Measurements from ENCODE around the gene HEY2.
"Not testable (repeated sequence)": the region's sequence is repeated elsewhere in the genome, so short reads cannot be mapped to it uniquely, and the experiment has no call there.

The HEY2 gene

DNA sequence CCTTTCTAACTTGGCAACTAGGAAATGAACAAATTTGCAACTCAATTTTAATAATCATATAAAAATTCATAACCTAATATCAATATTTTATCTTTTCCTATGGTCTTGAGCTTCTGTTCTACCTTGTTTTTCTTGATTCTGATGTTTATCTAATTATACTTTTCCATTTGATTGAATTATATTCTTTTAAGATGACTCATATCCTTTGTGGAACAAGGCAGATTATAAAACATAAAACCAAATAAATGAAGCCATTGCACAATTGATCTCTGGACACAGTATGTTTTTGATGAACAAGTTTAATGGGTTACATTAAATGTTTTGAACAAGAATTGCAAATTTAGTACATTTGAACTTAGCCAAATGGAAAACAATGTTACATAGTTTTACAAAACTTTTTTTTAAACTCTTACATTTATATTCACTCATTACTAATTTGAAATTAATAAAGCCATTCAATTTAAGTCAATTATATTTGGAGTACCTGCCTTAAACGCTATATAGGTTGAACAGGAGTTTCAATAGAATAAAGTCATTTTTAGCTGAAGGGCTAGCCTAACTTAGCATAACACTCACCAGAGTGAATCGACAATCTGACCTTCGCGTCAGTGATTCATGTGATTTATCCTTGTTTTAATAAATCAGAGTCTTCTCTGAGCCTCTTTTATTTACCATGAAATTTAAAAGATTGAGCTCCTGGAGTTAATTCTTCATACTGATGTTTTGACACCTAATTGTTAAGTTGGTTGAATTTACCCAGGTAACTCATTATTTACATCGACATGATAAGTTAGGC is 45.1 kb downstream of the HEY2 start:
- peaks cover 68% of the 10 kb centered on the region for H3K4me1 Mint-ChIP-seq
- no peak for DNase-seq
- no peak overlapping the region for H3K27ac Mint-ChIP-seq
- H3K27me3 Mint-ChIP-seq: no peaks in the 10 kb centered on the region
- no peak for ATAC-seq
- peak overlapping the region; percentile 63 to 76 for H3K4me3 Mint-ChIP-seq
- H3K9me3 Mint-ChIP-seq: no peaks in the 10 kb centered on the region

DNA sequence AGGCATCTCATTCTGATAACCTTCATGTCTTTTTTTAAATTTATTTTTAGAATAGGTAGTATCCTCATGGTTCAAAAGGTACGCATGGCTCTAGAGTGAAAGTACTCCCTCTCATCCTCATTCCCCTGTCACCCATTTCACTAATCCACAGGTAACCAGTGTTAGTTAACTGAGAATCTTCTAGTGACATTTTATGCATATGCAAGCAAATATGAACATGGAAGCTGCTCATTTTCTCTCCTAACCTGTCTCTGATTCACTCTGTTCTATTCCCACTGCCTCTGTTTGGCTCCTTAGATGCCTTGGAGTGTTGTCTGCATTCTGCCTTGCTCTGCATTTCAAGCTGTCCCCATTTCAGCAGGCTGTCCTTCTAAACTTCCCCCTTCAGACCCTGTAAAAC is 45.9 kb downstream of the HEY2 start:
- no peak overlapping the region for H3K4me3 Mint-ChIP-seq
- DNase-seq (no peak), ATAC-seq (no peak)
- H3K4me1 Mint-ChIP-seq: peaks cover 61% of the 10 kb centered on the region
- no peaks in the 10 kb centered on the region for H3K27me3 Mint-ChIP-seq
- H3K27ac Mint-ChIP-seq: no peak overlapping the region
- no peaks in the 10 kb centered on the region for H3K9me3 Mint-ChIP-seq

DNA sequence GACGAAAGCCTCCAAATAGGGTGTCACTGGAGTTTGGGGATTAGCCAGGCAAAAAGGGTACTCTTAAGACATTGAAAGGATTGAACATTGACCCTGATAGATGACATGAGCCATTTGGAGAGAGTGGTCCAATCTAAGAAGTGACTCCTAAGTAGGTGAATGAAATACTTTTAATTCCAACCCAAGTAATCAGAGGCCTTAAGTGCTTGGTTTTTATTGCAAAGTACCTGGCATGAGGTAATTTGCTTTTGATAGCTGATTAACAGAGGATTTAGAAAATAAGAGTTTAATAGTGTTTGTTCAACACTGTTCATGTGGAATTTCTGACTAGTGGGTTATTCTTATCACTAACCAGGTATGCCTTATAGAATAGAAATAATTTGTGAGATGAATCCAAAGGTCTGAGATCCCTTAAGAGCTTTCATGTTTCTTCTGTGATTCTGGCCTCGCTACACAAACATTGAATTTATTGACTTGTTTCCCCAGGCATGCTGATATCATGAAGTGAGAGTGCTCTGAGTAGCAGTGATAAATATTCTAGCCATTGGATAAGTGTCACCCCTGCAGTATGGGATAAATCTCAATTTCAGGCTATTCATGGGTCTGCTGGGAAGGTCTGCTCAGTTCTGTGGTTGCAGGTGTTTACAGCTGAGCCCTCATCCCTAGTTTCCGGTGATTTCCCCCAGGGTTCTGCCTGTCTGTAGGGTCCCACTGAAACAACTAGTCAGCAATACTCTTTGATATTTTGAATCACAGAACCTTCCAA is 47.9 kb downstream of the HEY2 start:
- no peaks in the 10 kb centered on the region for H3K27me3 Mint-ChIP-seq
- H3K27ac Mint-ChIP-seq: no peak overlapping the region
- H3K4me1 Mint-ChIP-seq: peaks cover 58% of the 10 kb centered on the region
- H3K9me3 Mint-ChIP-seq: no peaks in the 10 kb centered on the region
- no peak overlapping the region for H3K4me3 Mint-ChIP-seq
- ATAC-seq (no peak), DNase-seq (no peak)

DNA sequence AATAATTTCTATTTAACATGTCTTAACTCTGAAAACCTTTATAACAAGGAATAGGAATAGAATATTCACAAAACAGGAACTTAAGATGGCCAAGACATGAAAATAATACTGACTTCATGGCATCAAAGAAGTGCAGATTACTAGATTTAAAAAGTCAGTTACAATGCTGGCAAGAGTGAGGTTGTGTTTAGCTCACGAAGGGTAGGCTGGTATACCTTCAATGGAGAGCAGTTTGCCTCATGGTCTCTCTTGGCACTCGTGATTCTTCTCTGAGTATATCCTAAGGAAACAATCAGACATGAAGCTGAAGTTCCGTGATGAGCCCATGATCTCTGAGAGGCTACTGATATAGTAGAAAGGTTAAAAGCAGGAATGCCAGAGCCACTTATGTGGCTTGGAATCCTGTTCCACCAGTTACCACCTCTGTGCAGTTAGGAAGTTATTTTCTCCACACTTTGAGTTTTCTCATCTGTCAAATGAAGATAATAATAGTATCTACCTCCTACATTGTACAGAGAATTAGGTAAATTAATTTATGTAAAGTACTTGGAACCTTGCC is 48.5 kb downstream of the HEY2 start:
- no peak for DNase-seq
- ATAC-seq: no peak
- Mint-ChIP-seq H3K4me1 (peaks cover 58% of the 10 kb centered on the region), H3K27me3 (no peaks in the 10 kb centered on the region), H3K9me3 (no peaks in the 10 kb centered on the region), H3K27ac (no peak overlapping the region), H3K4me3 (no peak overlapping the region)

DNA sequence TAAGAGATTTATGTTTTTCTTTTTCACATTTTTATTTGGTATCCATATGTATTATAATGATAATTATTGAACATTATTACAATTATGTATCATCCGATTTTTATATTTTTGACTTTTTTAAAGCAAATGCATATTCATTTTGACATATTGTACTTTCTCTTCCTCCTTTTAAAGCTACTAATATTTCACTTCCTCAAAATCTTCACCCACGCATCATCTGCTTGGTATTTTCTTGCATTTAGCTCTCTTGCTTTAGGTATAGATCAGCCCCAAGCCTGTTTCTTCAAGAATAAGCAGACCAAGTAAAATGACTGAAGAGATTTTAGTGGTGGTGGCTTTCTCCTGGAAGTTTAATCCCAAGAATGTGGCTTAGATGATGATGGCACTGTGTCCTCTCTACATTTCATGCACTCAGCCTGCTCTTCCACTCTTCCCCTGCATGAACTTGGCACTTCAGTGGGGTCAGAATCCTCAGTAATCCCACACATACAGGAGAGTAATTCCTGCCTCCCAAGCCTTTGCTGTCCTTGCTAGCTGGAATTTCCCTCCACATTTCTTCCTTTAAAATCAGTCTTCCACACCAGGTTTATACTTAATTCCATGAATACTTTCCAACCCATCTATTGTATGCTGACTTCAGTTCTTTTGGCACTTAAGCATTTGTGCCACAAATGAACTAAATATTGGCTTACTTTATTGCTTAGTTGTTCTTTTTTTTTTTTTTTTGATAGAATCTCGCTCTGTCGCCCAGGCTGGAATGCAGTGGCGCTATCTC is 49.5 kb downstream of the HEY2 start:
- Mint-ChIP-seq H3K4me1 (peaks cover 58% of the 10 kb centered on the region), H3K27me3 (no peaks in the 10 kb centered on the region), H3K4me3 (no peak overlapping the region), H3K27ac (no peak overlapping the region), H3K9me3 (no peaks in the 10 kb centered on the region)
- DNase-seq: no peak
- ATAC-seq: no peak

DNA sequence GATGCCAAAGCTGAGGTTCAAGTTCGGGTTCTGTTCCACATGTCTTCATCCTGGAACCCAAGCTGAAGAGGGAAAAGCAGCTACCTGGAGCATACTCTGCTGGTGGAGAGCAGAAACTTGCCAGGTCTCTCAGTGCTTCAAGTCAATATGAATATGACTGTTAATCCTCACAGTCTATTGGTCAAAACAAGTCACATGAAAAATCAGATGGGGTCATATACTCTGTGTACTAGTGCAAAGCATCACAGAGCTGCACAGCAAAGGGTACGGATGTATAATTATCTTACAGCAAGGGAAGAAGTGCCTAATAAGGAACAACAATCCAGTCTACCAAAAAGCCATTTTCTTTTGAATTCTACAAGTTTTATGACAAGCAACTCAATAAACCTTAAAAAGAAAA is 53.0 kb downstream of the HEY2 start:
- H3K27ac Mint-ChIP-seq: no peak overlapping the region
- ATAC-seq: no peak
- no peak for DNase-seq
- peaks cover 63% of the 10 kb centered on the region for H3K4me1 Mint-ChIP-seq
- no peaks in the 10 kb centered on the region for H3K9me3 Mint-ChIP-seq
- no peaks in the 10 kb centered on the region for H3K27me3 Mint-ChIP-seq
- H3K4me3 Mint-ChIP-seq: no peak overlapping the region

DNA sequence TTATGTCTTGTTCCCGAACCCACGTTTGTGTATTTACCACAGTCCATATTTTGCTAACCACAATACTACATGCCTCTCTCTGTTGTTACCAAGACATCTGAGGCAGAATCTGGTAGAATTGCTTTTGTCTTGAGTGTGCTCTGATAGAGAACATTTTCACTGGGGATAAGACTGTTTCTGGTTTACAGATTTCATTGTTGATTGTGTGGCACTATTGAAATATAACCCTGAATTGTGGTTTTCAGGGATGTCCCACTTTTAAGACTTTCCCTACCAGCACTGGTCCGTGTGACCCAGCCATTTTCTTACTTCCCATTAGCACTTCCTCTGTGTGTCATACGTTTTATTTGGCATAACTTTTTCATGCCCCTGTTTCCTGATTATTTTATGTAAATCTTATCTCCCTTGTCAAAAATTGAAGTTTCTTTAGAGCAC is 53.5 kb downstream of the HEY2 start:
- no peak for DNase-seq
- no peak for ATAC-seq
- Mint-ChIP-seq H3K4me3 (no peak overlapping the region), H3K9me3 (no peaks in the 10 kb centered on the region), H3K27me3 (no peaks in the 10 kb centered on the region), H3K4me1 (peaks cover 63% of the 10 kb centered on the region), H3K27ac (no peak overlapping the region)

DNA sequence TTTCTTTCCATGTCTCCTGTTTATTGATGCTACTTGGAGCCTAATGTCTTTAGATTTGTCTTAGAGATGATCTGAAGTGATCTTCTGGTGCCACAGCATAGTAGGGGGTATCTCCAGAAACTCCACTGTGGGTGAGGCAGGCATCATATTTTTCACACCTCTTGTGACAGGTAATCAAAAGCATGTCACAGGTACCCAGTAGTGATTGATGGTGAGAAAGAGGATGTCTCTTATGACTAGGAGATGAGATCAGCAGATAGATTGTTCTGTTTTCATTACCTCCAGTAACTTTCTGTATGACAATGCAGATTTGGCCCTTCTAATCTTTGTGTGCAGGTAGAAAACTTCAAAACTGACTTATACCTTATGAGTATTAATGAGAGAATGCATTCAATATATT is 54.8 kb downstream of the HEY2 start:
- peak overlapping the region in 1 of 2 donors; percentile 55 for H3K4me3 Mint-ChIP-seq
- ATAC-seq: peak; percentile 91

DNA sequence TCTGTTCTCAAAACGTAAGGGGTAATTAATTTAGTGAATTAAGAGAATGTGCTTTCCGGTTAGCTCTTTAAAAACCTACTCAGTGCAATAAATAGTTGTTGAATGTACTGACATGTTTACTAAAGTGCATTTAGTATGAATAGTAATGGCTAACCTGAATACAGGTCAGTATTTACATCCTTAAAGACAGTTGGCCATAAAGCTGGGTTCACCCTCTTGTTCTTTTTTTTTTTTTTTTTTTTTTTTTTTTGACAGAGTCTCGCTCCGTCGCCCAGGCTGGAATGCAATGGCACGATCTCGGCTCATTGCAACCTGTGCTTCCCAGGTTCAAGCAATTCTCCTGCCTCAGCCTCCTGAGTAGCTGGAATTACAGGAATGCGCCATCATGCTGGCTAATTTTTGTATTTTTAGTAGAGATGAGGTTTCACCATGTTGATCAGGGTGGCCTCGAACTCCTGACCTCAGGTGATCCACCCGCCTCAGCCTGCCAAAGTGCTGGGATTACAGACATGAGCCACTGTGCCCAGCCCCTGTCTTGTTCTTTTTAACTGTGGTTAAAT is 55.5 kb downstream of the HEY2 start:
- not testable (repeated sequence) for DNase-seq, H3K27me3 Mint-ChIP-seq, H3K9me3 Mint-ChIP-seq, H3K4me3 Mint-ChIP-seq, H3K27ac Mint-ChIP-seq, ATAC-seq
- peaks cover 67% of the 10 kb centered on the region for H3K4me1 Mint-ChIP-seq

More for the DNA sequence above, 54.8 kb downstream of the HEY2 start:
- Mint-ChIP-seq H3K27me3 (no peaks in the 10 kb centered on the region), H3K9me3 (no peaks in the 10 kb centered on the region), H3K27ac (no peak overlapping the region), H3K4me1 (peaks cover 67% of the 10 kb centered on the region)
- peak in 1 of 2 donors; percentile 55 for DNase-seq

DNA sequence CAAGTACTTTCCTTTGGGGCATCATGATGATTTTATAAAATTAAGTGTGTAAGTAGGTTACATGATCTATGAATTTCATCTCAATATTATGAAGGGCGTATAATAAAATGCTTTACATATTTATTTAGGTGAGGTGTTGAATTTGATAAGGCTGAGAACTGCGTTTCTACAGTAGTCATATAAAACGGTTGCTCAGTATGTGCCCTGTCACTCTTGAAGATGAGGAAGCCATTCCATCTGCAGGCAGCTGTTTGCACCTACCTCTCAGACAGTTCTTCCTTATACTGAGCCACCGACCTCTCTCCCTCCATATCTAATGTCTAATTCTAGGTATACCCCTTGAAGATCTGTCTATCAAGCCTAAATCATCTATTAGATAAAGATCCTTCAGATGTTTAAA is 57.4 kb downstream of the HEY2 start:
- H3K27ac Mint-ChIP-seq: peak overlapping the region in 1 of 2 donors; percentile 59

DNA sequence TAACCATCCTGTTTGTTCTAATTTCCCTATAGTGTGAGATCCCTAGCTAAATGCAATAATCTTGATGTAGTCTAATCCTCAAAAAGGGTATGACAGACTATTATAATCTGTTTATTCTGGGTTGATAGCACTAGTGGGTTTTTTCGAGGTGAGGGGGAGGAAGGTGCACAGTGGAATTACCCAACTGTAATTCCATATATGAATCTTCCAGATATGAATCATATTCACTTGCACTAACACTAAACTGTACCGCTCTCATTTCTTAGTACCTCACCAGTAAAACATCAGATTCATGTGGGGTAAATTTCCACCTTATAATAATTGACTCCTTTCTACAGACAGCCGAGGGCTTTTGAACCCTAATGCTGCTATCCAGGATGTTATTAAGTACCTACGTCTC is 57.9 kb downstream of the HEY2 start:
- peaks cover 76% of the 10 kb centered on the region for H3K4me1 Mint-ChIP-seq
- DNase-seq (peak in 1 of 2 donors; percentile 28), ATAC-seq (peak; percentile 83)
- no peaks in the 10 kb centered on the region for H3K27me3 Mint-ChIP-seq
- H3K4me3 Mint-ChIP-seq: peak overlapping the region; percentile 58 to 77
- H3K27ac Mint-ChIP-seq: peak overlapping the region in 1 of 2 donors; percentile 84
- H3K9me3 Mint-ChIP-seq: no peaks in the 10 kb centered on the region

More for the DNA sequence above, 57.4 kb downstream of the HEY2 start:
- Mint-ChIP-seq H3K4me1 (peaks cover 76% of the 10 kb centered on the region), H3K27me3 (no peaks in the 10 kb centered on the region), H3K4me3 (peak overlapping the region; percentile 58 to 77), H3K9me3 (no peaks in the 10 kb centered on the region)
- DNase-seq: no peak
- ATAC-seq: no peak

DNA sequence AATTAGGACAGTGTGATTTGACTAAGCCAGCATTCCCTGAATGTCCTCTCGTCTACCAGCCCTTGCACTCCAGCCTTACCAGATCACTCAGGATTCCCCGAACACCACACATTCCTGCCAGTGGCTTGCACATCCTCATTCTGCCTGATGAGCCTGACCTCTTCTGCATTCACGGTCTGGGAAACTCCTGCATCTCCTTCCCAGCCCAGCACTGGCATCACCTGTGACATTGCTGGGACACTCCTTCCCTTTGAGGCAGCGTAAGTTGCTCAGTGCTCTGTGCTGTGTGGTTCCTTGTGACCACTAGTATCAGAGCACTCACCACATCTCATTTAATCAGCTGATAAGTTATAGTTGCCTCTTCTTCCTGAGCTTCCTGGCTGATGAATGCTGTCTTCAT is 58.6 kb downstream of the HEY2 start:
- Mint-ChIP-seq H3K4me1 (peaks cover 76% of the 10 kb centered on the region), H3K27me3 (no peaks in the 10 kb centered on the region), H3K4me3 (peak overlapping the region; percentile 54 to 77), H3K27ac (peak overlapping the region in 1 of 2 donors; percentile 47), H3K9me3 (no peaks in the 10 kb centered on the region)
- DNase-seq: no peak
- ATAC-seq: no peak

DNA sequence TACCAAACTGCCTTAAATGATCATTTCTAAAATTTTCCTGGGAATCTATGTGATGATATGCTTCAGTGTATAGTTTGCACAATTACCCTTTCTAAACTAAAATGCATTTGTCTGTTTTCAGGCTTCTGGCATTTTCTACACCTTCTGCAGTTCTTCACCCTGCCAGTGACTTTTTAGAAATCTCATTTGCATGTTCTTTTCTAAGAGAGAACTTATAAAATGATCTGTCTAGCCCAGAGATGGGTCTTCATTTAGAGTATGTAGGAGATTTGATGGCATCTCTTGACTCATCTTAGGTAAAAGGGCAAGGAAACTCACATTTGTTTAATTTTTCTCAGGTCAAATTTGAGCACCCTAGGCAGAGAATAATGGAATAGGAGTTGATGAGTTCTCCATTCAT is 59.2 kb downstream of the HEY2 start:
- no peaks in the 10 kb centered on the region for H3K9me3 Mint-ChIP-seq
- H3K4me3 Mint-ChIP-seq: peak overlapping the region in 1 of 2 donors; percentile 4
- H3K27ac Mint-ChIP-seq: no peak overlapping the region
- no peak for ATAC-seq
- peaks cover 73% of the 10 kb centered on the region for H3K4me1 Mint-ChIP-seq
- DNase-seq: no peak
- H3K27me3 Mint-ChIP-seq: no peaks in the 10 kb centered on the region

DNA sequence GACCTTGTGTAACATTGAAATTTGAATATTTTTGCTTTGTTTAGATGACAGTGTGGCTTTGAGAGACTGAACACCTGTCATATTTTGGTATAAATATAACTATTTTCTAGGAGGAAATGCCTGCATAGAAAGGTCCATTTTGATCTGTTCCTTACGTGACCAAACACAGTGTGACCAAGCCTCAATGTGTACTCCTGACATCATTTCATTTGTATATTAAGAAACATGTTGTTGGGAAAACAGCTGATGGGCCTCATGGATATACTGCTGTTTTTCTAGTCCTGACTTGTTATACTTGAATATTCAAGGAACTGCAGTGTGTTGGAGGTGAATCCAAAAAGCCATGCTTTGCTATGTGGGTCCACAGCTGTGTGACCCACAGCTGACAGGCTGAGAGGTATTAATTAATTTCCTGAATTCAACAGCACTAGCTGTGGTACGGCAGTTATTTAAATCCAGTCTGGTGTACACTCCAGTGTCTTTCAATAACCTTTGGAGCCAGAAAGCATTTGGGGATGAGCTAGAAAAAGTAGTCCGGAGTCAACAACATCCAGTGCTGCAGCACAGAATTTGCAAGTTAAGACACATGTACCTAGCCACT is 60.2 kb downstream of the HEY2 start:
- no peak for ATAC-seq
- Mint-ChIP-seq H3K27me3 (no peaks in the 10 kb centered on the region), H3K27ac (no peak overlapping the region), H3K4me1 (peaks cover 71% of the 10 kb centered on the region), H3K9me3 (no peaks in the 10 kb centered on the region), H3K4me3 (no peak overlapping the region)
- DNase-seq: no peak

DNA sequence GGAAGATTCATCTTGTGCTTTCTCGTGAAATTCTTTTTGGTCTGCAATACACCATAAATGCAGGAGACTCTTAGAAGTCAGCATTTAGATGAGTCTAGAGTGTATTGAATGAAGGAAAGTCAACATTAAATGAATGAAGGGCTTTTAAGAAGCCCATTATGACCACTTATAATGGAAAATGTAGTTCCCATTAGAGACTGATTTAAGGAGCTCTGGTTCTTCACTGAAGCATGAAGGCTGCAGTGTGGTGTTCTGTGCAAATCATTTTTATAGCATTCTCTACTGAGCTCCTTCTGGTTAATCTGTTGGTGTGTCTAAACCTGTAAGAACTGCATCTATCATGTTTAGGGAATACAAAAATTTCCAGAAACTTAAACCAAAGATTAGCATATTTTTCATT is 61.0 kb downstream of the HEY2 start:
- Mint-ChIP-seq H3K27ac (no peak overlapping the region), H3K4me1 (peaks cover 78% of the 10 kb centered on the region), H3K4me3 (no peak overlapping the region), H3K27me3 (no peaks in the 10 kb centered on the region), H3K9me3 (no peaks in the 10 kb centered on the region)
- ATAC-seq: no peak
- no peak for DNase-seq
